22Rv1 (cell line): ENCODE results near the gene CFAP298.
"Not testable (repeated sequence)": the region's sequence is repeated elsewhere in the genome, so short reads cannot be mapped to it uniquely, and the experiment has no call there.

Source experiments
- H3K27ac ChIP-seq: fragments of 450-650 bp; 2 replicates; pipeline ENCODE4 v1.5.1; 2017
- ZFX ChIP-seq: fragments of 450-650 bp; IDR thresholded peaks from 2 replicates; pipeline ENCODE4 v1.6.1; 2017; ENCODE audit warnings: antibody characterized with exemption, borderline replicate concordance
- TF ChIP-seq, protein P1 (sequence below): fragments of 450-650 bp; IDR thresholded peaks from 2 replicates; pipeline ENCODE4 v1.5.1; 2017; ENCODE audit warnings: mild to moderate bottlenecking

CFAP298 gene, protein sequence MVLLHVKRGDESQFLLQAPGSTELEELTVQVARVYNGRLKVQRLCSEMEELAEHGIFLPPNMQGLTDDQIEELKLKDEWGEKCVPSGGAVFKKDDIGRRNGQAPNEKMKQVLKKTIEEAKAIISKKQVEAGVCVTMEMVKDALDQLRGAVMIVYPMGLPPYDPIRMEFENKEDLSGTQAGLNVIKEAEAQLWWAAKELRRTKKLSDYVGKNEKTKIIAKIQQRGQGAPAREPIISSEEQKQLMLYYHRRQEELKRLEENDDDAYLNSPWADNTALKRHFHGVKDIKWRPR

DNA sequence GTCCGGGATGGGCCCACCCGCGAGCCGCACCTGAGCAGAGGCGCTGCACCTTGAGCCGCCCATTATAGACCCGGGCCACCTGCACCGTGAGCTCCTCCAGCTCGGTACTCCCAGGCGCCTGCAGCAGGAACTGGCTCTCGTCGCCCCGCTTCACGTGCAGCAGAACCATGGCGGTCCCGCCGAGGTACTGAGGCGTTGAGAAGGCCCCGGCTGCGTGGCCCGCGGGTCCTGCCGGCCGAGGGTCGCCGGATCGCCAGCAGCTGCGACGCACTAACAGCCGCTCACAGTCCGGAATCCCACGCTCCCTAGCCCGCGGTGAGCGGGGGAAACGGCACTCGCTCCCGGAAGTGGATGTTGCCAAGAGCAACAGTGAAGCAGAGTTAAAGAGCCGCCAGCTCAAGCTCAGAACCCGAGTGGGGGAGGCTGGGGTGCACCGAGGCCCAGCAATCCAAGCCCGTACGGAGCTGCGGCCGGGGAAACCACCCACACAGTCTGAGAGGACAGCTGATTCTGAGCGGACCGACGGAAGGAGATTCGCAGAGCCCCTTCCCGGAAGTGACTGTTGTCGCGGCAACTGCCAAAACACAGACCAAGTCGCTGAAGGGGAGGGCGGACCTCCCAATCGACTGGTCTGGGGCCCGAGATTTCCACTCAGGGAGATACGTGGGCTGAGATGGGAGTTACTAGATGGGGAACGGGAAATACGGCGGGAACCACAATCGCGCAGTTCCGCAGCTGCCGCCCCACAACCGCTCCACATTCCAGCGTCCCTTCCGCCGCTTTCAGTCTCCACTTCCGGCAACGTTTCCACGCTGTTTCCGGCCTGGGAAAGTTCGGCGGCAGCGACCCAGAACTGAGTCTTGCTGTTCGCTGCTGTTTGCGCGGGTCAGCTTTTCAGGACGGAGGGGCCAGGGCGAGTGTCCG is at the start of gene CFAP298:
TSS of gene CFAP298 (minus strand) at position 303 of the 924 bp plus-strand sequence. CDS start at position 169, 134 bp downstream.
- no peak for TF ChIP-seq ZFX
- TF ChIP-seq, protein P1, sequence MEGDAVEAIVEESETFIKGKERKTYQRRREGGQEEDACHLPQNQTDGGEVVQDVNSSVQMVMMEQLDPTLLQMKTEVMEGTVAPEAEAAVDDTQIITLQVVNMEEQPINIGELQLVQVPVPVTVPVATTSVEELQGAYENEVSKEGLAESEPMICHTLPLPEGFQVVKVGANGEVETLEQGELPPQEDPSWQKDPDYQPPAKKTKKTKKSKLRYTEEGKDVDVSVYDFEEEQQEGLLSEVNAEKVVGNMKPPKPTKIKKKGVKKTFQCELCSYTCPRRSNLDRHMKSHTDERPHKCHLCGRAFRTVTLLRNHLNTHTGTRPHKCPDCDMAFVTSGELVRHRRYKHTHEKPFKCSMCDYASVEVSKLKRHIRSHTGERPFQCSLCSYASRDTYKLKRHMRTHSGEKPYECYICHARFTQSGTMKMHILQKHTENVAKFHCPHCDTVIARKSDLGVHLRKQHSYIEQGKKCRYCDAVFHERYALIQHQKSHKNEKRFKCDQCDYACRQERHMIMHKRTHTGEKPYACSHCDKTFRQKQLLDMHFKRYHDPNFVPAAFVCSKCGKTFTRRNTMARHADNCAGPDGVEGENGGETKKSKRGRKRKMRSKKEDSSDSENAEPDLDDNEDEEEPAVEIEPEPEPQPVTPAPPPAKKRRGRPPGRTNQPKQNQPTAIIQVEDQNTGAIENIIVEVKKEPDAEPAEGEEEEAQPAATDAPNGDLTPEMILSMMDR = no peak
- peak within 1 kb of the TSS; percentile 94 for H3K27ac ChIP-seq

DNA sequence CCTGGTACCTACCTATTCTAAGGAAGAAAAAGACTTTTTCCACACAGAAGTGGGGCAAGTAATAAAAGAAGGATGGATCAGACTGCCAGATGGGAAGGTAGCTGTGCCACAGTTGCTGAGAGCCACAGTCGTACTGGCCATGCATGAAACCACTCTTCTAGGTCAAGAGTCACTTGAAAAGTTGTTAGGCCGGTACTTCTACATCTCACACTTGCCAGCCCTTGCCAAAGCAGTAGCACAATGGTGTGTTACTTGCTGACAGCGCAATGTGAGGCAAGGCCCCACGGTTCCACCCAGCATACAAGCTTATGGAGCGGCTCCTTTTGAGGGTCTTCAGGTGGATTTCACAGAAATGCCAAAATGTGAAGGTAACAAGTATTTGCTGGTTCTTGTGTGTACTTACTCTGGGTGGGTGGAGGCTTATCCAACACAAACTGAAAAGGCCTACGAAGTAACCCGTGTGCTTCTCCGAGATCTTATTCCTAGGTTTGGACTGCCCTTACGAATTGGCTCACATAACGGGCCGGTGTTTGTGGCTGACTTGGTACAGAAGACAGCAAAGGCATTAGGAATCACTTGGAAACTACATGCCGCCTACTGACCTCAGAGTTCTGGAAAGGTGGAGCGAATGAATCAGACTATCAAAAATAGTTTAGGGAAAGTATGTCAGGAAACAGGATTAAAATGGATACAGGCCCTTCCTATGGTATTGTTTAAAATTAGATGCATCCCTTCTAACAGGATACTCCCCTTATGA is 49.0 kb upstream of the CFAP298 start:
- H3K27ac ChIP-seq = not testable (repeated sequence)

DNA sequence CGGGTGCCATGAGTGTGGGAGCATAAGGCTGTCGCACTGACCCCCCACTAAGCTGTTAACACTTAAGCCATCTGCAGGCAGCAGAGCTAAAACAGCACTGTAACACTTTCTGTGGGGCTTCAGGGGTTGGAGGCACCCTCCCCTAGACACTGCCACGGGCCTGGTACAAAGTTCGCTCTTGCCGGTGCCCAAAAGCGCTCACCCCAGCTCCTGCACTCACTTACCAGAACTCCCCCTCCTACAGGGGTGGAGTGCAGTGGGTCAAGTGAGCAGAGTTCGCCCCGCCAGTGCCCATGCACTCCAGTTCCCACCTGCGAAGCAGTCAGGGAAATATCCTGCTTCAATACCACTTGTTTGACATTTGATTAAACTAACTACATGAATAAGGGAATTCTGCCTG is 46.3 kb upstream of the CFAP298 start:
- TF ChIP-seq ZFX = no peak
- TF ChIP-seq, protein P1 = no peak
- no peak overlapping the region for H3K27ac ChIP-seq

DNA sequence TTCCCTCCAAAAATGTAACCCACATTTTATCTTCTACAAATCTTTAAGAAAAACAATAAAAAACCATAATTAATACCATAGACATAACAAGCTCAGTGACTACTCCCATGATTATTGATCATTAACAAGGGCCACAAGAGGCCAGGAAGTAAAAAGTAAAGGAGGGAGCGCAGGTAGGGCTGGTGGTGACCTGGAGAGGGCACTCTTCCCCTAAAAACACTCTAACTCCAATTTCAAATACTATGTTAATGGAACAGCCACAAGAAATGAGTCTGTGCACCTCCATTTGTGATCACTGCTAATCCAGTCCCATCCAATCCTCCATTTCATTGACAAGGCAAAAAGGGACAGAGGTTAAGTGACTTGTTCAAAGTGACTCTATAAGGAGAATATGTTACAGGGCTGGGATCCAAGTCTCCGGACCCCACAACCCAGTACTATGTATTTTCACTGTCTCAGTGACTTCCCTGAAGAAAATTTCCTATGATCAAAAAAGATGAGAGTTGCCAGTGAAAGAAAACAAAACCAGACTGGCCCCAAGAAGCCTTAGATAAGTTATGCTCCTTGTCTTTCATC is 41.2 kb upstream of the CFAP298 start:
- no peak overlapping the region for H3K27ac ChIP-seq
- TF ChIP-seq ZFX = no peak
- TF ChIP-seq, protein P1 = peak; percentile 79

DNA sequence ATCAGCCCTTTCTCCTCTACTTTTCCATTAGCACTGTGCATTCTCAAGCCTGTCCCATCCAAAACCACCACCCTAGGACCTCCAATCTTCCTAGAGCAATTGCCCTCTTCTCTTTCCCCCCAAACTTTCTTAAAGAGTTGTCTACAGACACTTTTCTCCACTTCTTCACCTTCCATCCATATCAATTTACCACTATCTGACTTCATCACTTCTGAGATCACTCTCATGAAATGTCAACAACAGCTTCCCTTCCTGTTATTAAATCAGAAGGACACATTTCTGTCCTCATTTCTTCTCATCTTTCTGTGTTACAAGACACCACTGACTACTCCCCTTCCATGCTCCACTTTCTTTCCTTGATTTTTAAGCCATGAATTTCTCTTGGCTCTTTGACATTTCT is 36.0 kb upstream of the CFAP298 start:
- no peak overlapping the region for H3K27ac ChIP-seq
- TF ChIP-seq ZFX = no peak
- TF ChIP-seq, protein P1 = no peak

DNA sequence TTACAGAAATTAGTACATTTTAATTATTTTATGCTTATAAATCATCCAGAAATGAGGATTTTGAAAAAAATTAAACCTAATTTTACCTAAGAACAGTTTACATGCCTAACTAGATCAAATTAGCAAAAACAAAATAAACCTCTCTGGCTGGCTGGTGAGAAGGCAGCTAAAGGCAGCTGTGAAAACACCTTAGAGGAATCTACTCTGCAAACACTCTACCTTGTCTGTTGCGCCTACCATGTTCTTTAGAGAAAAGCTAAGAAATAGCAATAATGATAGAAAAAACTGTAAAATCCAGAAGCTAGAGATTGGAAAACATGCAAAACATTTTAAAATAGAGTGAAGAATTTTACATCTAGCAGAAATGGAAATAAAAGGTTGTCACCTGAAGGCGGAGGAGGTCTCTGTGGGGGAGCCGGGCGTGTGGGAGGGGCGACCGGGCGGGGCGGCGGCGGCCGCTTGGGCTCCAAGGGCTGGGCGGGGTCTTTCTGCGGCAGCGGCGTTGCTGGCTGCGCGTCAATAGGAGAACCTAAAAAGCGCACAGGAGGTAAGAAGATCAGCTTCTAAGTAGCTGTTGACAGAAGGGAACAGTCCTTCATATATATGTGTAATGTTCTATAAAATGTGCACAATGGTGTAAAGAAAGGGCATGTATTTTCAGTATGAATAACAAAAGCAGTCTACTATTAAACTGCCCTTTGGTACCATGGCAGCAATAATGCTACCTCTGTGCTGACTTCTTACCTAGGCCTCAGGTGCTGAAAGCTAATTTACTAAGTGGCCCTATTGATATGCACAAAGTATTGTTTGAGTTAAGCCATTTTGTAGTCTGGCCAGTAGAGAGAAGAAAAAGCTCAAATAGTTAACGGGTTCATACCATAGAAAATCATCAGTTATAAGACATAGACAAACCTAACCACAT is 33.3 kb upstream of the CFAP298 start:
- TF ChIP-seq, protein P1 = no peak
- no peak for TF ChIP-seq ZFX
- no peak overlapping the region for H3K27ac ChIP-seq
